CD1c-positive myeloid dendritic cell (primary cell): Measurements from ENCODE around the gene GREM2.

Experiments used
- DNase-seq: peaks from one replicate; pipeline ENCODE4 v3.0.0-alpha.2; 2016; ENCODE audit errors: extremely low spot score

GREM2 gene

GRCh38 chr1:240499012-240499411, 112.9 kb downstream of the GREM2 start:
- DNase-seq, result no peak

GRCh38 chr1:240498335-240498734, 113.6 kb downstream of the GREM2 start:
- no peak for DNase-seq

GRCh38 chr1:240497908-240498307, 114.0 kb downstream of the GREM2 start:
- no peak for DNase-seq

- no peak for DNase-seq
Measured at GRCh38 chr1:240496941-240497340, 115.0 kb downstream of the GREM2 start.

GRCh38 chr1:240496356-240496755, 115.6 kb downstream of the GREM2 start:
- DNase-seq, result no peak

GRCh38 chr1:240495601-240496000, 116.4 kb downstream of the GREM2 start:
- no peak for DNase-seq

GRCh38 chr1:240492832-240493440, 119.0 kb downstream of the GREM2 start:
- no peak for DNase-seq

GRCh38 chr1:240491796-240492195, 120.2 kb downstream of the GREM2 start:
- DNase-seq, result no peak

- DNase-seq, result no peak
Measured at GRCh38 chr1:240491156-240491555, 120.8 kb downstream of the GREM2 start.

GRCh38 chr1:240487493-240487892, 124.5 kb downstream of the GREM2 start:
- DNase-seq, result no peak

- no peak for DNase-seq
Measured at GRCh38 chr1:240486611-240487010, 125.3 kb downstream of the GREM2 start.

GRCh38 chr1:240484804-240485443, 127.0 kb downstream of the GREM2 start:
- no peak for DNase-seq

GRCh38 chr1:240478536-240478935, 133.4 kb downstream of the GREM2 start:
- no peak for DNase-seq

GRCh38 chr1:240475832-240476231, 136.1 kb downstream of the GREM2 start:
- no peak for DNase-seq

GRCh38 chr1:240474133-240474614, 137.8 kb downstream of the GREM2 start:
- DNase-seq, result no peak

- DNase-seq, result no peak
Measured at GRCh38 chr1:240468656-240469055, 143.3 kb downstream of the GREM2 start.

- DNase-seq, result no peak
Measured at GRCh38 chr1:240467895-240468294, 144.1 kb downstream of the GREM2 start.

GRCh38 chr1:240466509-240466908, 145.4 kb downstream of the GREM2 start:
- DNase-seq, result no peak

GRCh38 chr1:240465531-240465940, 146.4 kb downstream of the GREM2 start:
- DNase-seq, result no peak

- no peak for DNase-seq
Measured at GRCh38 chr1:240464099-240464498, 147.9 kb downstream of the GREM2 start.

GRCh38 chr1:240462766-240463395, 149.1 kb downstream of the GREM2 start:
- no peak for DNase-seq

GRCh38 chr1:240462277-240462676, 149.7 kb downstream of the GREM2 start:
- DNase-seq, result no peak

GRCh38 chr1:240457203-240457602, 154.8 kb downstream of the GREM2 start:
- no peak for DNase-seq
